NCI-H146 treated with DMSO at 0.1 percent for 48 hours (cell line): ENCODE results near the gene UBE2B.
"Not testable (repeated sequence)": the region's sequence is repeated elsewhere in the genome, so short reads cannot be mapped to it uniquely, and the experiment has no call there.

ENCODE experiments used
- DNase-seq: peaks from one replicate; lab custom pipeline; 2025; ENCODE audit not compliant: unreplicated experiment; lab: John Stamatoyannopoulos, UW

The UBE2B gene

DNA sequence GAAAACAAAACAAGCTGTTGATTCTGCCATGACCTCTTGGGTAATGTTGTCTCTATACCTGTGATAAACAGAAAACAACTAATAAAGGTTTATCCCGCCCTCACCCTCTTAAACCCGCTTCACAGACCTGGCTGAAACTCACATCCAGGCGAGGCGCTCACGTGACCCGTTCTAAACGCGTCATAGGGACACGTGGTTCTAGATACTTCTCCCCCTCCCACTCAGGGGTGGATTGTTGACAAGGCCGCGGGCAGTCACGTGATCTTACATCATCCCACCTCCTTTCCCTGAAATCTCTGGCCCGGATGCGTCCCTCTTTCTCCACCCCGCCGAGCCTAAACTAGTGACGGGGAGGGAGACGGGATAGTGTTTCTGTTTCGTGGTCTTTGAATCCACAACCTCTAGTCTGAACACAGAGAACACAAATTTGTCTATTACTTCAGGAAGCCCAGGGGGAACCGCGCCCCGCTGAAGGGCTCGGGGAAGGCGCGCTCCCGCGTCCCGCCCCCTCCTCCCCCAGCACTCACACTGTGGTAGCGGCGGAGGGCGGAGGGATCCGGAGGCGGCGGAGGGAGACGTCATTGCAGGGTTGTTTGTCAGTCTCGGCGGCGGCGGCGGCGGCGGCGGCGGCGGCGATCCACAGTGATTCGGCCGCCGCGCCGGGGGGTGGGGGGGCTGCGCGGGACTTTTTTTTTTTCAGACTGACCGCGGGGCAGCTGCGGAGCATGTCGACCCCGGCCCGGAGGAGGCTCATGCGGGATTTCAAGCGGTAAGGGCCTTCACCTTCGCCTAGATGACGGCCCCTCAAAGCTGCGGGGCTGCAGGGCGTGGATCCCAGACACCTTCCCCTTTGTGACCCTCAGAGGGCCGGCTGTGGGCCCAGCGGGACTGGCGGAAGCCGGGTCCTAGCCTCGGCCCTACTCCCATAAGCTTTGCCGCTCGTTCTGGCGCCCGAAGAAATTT is at the start of gene UBE2B:
Gene UBE2B, plus strand, starts transcription at position 699 of the 963 bp plus-strand sequence. Its CDS starts 27 bp downstream, at position 726.
- peak; percentile 92 for DNase-seq

DNA sequence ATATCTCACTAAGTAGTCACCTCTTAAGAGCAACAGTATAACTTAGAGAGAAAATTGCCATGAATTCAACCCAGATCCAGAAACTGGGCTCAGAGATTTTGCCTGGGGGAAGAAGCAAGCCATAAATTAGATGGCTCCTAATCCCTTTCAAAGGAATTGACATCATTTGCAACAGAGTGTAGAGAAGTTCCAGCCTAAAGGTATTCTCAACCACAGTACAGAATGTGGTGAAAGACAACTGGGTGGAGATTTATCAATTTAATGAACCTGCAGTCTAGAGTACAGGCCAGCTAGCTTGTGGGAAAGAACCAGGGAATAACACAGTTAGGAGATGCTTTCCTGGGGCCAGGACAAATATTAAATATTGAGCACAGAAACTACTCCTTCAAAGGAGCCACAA is 44.0 kb upstream of the UBE2B start:
- DNase-seq = no peak

DNA sequence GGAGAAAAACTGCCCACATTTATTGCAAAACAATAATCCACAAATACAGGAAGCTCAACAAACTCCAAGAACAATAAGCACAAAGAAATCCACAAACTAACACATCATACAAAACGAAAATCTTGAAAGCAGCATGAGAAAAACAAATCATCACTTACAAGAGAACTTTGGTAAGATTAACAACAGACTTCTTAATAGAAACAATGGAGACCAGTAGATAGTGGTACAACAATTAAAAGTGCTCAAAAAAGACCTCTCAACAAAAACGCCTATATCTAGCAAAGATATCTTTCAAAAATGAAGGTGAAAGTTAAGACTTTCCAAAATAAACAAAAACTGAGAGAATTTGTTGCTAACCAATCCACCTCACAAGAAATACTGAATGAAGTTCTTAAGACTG is 42.8 kb upstream of the UBE2B start:
- no peak for DNase-seq

DNA sequence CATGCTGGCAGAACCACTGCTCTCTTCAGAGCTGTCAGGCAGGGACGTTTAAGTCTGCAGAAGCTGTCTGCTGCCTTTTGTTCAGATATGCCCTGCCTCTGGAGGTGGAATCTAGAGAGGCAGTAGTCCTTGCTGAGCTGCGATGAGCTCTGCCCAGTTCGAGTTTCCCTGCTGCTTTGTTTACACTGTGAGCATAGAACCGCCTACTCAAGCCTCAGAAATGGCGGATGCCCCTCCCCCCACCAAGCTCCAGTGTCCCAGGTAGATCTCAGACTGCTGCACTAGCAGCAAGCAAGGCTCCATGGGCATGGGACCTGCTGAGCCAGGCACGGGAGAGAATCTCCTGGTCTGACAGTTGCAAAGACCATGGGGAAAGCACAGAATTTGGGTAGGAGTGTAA is 34.5 kb upstream of the UBE2B start:
- not testable (repeated sequence) for DNase-seq

DNA sequence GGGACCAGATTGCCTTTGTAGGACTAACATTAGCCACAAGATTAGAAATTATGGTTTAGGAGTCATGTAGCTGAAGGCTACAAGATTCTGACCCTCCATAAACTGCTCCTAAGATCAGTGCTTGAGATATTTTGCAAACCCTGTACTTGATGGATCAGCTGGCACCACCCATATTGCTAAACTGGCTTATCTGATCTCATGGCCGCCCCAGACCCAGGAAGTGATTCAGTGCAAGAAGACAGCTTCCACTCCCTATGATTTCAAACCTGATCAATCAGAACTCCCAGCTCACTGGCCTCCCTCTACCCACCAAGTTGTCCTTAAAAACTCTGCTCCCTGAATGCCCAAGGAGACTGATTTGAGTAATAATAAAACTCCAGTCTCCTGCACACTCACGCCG is 27.9 kb upstream of the UBE2B start:
- not testable (repeated sequence) for DNase-seq

DNA sequence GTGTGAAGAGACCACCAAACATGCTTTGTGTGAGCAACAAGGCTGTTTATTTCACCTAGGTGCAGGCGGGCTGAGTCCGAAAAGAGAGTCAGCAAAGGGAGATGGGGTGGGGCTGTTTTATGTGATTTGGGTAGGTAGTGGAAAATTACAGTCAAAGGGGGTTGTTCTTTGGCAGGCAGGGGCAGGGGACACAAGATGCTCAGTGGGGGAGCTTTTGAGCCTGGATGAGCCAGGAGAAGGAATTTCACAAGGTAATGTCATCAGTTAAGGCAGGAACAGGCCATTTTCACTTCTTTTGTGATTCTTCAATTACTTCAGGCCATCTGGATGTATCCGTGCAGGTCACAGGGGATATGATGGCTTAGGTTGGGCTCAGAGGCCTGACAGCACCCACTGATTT is 25.9 kb upstream of the UBE2B start:
- not testable (repeated sequence) for DNase-seq

DNA sequence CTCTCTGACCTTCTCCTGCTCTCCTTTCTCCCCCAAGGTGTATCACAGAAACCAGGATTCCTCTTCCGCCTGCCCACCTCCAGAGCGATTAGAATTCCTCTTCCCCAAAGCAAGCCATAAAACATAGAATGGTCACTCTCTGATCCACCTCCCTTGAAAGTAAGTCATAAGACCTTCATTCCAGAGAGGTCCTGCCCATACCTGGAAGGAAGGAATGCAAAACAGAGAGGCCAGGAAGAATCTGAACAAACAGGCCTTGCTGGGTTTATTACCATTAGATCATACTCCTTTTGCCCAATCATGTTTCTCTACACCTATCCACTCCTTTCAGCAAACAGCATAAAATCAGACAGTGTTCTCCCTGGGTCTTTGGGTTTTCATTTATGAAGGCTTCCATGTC is 25.4 kb upstream of the UBE2B start:
- no peak for DNase-seq

DNA sequence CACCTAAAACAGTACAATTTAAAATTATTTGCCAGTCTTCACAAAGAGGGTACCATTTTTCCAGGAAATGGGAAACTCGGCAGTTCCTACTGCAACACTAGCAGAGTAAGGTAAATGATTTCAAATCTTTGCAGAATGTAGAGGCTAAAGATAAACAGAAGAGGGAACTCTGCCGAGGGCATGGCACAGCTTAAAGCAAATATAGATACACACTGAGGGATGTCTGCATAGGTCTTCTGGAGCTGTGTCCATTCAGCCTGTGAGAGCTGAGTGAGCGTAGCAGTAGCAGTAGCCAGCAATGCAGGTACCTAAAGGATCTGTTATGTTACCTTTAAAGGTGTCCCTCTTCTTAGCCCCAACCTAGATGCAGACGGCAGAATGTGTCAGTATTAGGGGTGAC is 21.9 kb upstream of the UBE2B start:
- no peak for DNase-seq

DNA sequence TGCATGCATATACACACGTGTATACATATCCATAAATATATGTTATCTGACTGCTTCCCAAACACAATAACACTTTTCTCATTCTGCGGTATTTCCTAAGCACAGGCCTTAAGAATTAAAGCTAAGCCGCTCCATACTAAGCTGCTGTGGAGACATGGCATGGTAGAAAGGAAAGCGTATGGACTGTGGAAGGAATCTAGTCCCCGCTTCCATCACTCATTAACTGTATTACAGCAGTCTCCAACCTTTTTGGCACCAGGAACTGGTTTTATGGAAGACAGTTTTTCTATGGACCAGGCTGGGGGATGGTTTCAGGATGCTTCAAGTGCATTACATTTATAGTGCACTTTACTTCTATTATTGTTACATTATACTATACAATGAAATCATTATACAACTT is 15.7 kb upstream of the UBE2B start:
- DNase-seq = no peak

DNA sequence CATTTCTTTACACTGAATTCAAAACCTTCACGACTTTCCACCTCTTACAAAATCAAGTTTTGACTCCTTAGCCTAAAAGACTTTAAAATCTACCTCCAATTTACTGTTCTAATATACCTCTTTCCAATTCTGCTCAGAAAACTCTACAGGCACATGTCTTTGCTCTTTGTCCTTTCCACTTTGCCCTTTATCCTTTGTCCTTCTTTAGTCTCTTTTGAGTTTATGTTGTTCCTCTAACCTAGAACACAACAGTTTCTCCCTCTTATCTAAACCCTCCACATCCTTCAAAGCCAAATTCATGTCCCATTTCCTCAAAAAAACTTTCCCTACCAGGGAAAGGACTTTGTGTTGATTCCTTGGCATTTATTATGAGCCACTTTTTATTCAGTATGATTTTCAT is 5.8 kb upstream of the UBE2B start:
- no peak for DNase-seq

DNA sequence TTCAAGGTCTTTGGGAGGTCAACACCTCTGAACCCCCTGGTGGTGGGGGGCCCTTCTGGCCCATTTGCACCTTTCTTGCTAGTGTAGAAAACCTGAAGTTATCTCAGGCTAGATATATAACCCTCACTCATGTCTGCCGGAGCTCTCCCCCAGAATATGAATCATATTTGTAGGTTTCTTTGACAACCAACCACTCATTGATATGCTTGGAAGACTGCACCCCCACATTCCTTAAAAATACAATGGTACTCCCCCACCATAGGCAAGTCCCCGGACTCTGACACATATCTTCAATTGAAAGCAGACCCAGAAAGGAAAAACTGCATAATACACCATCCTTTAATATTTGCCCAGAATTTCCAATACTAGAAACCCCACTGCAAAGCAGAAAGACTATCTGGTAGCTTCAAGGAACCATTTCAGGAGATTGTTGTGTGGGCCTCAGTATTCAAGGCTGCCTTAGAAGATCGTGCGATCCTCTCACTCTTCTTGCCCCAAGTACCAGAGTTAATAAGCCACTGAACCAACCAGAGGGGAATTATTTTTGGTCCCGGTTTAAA is 978 bp upstream of the UBE2B start:
- no peak for DNase-seq

DNA sequence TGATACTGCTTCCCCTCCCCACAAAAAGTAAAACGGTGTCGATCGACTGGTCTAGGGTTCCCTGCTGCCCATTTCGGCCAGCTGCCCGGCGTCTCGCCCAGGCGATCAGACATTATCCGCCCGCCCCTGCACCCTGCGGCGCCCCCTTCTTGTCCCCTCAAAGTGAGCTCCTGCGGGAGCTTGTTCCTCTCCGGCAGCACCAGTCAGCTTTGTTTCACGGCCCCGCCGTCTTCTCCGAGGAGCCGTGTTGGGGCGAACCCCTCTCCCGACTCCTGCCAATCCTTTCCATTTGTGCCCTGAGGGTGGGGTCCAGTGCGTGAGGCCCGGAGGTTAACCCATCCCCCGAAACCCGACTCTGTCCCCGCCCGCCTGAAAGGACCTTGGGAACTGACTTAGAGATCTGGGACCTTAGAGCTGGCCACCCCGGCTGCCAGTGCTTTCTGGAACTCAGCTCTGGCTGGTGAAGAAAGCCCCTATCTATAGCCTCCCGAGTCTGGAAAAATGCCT is 518 bp downstream of the UBE2B start:
- DNase-seq = peak; percentile 39

DNA sequence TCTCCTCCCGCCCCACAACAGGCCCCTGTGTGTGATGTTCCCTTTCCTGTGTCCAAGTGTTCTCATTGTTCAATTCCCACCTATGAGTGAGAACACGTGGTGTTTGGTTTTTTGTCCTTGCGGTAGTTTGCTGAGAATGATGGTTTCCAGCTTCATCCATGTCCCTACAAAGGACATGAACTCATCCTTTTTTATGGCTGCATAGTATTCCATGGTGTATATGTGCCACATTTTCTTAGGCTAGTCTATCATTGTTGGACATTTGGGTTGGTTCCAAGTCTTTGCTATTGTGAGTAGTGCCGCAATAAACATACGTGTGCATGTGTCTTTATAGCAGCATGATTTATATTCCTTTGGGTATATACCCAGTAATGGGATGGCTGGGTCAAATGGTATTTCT is 2.3 kb downstream of the UBE2B start:
- not testable (repeated sequence) for DNase-seq

DNA sequence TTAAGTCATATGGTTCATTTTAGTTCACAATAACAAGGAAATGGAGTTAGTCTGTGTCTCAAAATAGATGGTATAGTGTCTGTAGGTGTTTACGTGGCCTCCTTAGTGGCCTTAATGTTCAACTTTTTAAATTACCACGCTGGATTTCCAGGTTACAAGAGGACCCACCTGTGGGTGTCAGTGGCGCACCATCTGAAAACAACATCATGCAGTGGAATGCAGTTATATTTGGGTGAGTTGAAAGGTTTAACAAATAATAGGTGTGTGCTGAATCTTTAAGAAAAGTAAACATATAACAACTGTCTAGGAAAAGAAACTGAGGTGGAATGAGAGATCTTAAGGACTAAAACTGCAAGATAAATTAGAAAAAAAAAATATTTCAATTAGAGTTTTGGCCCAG is 2.9 kb downstream of the UBE2B start:
- no peak for DNase-seq

DNA sequence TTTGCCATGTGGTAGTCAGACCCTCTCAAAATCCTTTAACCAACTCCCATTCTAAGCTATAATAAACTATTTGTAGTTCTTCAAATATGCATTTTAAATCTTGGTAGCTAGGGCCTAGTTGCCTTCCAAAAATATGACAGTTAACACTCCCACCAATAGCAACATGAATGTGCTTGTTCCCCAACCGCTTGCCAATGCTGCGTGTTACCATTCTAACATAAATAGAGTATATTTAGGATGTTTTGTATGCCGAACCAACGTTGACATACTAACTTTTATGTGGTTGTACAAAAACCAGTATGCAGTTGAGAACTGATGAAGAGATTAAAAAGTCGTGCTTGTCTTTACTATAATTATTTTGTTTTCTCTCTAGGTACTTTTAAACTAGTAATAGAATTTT is 9.0 kb downstream of the UBE2B start:
- DNase-seq = no peak

DNA sequence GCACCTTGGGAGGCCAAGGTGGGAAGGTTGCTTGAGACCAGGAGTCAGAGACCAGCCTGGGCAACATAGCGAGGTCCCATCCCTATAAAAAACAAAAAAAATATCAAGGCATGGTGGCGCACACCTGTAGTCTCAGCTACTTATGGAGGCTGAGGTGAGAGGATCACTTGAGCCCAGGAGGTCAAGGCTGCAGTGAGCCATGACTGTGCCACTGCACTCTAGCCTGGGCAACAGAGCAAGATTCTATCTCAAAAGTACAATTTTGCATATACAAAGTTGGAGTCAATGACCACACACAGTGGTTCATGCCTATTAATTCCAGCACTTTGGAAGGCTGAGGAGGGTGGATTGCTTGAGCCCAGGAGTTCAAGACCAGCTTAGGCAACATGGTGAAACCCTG is 10.8 kb downstream of the UBE2B start:
- not testable (repeated sequence) for DNase-seq

DNA sequence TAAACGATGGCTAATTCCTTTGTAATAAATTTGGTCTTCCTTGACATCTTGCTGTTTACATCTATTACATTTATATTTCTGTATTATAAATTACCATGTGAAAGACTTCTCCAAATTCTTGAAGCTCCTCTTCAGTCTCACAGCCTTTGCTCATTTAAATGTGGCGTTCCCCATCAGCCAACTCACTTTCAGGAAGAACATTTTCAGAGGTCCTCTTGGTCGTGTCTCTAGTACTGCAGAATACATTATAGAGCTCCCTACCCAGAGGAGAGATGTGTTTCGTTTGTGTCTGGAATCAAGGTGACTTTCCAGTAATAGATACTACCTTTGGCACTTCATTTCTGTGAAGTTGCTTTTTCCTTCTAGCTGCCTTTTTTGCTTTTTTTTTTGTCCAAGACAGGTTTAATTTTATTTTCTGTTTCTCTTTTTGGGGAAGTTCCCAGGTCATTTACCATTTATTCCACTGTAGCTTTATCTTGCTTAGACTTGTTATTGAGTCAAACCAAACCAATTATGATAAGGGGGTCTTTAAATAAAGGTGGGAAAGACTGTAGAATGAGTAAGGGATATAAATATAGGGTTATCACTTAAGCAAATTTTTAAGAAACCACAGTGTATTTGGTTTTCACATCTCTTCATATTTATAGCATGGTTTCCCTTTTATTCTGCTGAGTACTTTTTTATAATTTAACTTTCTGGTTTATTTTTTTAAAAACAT is 12.8 kb downstream of the UBE2B start:
- DNase-seq = no peak

DNA sequence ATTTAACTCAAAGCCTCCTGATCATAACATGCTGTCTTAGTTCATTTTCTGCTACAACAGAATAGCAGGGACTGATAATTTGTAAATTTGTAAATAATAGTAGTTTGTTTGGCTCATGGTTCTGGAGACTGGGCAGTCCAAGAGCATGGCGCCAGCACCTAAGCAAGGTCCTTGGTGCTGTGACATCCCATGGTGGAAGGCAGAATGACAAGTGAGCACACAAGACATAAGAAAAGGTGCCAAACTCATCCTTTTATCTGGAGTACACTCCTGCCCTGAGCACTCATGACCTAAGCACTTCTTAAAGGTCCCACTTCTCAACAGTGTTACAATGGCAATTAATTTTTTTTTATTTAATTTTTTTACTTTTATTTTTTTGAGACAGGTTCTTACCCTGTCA is 16.1 kb downstream of the UBE2B start:
- no peak for DNase-seq

DNA sequence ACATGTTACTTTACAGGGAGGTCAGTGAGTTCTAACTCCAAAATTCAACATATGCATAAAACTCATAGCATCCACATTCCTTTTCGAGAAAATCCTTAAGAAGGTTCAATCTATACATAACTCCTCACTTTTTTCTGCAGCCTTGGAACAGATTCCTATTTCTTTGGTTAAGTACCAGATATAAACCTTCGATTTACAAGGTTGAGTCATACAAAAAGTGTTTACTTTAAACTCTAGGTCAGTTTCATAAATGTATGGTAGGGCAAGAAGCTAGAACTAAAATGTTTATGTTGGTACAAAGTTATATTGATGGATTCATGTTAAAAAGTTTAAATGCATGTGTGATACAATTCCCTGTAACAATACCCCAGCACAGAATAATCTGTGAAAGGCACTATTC is 20.9 kb downstream of the UBE2B start:
- no peak for DNase-seq

DNA sequence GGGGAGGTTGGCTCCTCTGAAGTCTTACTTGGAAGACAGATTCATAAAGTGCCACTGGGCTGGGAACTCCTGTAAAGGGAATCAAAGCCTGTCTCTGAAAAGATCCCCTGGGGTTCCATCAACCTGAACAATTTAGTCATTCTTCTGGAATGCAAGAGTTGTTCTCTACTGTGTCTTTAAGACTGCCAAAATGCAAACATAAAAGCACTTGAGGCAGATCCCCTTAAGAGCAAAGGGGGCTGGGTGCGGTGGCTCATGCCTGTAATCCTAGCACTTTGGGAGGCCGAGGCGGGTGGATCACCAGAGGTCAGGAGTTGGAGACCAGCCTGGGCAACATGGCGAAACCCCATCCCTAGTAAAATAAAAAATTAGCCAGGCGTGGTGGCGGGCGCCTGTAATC is 23.6 kb downstream of the UBE2B start:
- DNase-seq = no peak

DNA sequence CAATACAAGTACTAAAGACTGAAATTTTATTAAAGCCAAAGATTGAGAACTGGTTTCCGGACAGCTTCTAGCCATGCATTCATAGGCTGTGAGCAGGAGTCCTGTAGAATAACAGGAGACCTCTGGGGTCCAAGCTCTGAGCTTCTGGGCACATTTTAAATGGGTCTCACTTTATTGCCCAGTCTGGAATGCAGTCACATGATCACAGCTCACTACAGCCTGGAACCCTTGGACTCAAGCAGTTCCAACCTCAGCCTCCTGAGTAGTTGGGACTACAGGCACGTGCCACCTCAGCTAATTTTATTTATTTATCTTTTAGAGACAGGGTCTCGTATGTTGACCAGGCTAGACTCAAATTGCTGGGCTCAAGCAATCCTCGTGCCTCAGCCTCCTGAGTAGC is 24.9 kb downstream of the UBE2B start:
- no peak for DNase-seq

DNA sequence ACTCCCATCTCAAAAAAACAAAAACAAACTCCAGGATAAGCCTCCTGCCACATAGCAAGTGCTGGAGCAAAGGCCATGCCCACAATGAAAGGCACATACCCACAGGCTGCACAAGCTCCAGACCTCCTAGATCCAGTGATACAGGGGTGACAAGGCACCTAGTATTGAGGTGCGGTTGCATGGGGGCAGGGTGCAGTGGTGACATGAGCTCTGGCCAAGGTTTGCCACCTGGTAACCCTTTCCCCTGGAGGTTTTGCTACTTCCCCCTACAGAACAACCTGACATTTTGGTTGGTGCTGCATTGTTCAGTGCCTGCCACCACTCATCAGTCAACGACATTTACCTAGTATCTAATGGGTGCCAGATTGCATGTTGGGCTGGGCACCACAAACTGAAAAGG is 25.8 kb downstream of the UBE2B start:
- no peak for DNase-seq
